Astrocyte of the spinal cord (primary cell): Measurements from ENCODE around the gene PRDM15.

ENCODE experiments used
- DNase-seq: peaks from one replicate; pipeline ENCODE4 v3.0.0; 2011; ENCODE audit warnings: low read depth, low spot score
- H3K4me3 ChIP-seq: 2 replicates; pipeline ENCODE4 v1.5.1; 2011; ENCODE audit warnings: low read depth, mild to moderate bottlenecking, low read length, moderate library complexity
- CTCF ChIP-seq: IDR thresholded peaks from 2 replicates; pipeline ENCODE4 v1.5.1; 2012; ENCODE audit warnings: low read depth, mild to moderate bottlenecking, low read length, inconsistent platforms
- in situ Hi-C: cut with HindIII; loops from 2 replicates; pipeline ENCODE4 v1.10.0; 2017; ENCODE audit warnings: low sequenced_read_pairs

The PRDM15 gene

DNA sequence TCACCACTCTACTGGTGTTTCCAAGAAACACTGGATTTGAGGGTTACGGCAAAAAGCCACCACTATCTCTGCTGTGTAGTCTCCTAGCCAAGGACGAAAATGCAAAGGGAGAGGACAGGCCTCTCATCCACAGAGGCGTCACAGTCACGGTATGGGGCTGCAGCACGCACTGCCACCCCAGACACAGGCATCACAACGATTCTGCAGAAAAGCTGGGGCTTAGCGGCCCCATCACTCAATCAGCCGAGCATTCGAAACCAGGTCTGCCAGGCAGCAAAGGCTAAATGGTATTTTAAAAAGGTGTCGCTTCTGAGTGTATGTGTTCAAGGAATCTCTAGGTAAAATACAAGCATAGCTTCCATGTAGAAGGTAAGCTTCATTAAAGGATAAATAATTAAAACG lies 113.7 kb downstream of the PRDM15 start:
- no peak for DNase-seq
- in situ Hi-C loops = no loop called here
- no peak overlapping the region for H3K4me3 ChIP-seq
- TF ChIP-seq CTCF = no peak

DNA sequence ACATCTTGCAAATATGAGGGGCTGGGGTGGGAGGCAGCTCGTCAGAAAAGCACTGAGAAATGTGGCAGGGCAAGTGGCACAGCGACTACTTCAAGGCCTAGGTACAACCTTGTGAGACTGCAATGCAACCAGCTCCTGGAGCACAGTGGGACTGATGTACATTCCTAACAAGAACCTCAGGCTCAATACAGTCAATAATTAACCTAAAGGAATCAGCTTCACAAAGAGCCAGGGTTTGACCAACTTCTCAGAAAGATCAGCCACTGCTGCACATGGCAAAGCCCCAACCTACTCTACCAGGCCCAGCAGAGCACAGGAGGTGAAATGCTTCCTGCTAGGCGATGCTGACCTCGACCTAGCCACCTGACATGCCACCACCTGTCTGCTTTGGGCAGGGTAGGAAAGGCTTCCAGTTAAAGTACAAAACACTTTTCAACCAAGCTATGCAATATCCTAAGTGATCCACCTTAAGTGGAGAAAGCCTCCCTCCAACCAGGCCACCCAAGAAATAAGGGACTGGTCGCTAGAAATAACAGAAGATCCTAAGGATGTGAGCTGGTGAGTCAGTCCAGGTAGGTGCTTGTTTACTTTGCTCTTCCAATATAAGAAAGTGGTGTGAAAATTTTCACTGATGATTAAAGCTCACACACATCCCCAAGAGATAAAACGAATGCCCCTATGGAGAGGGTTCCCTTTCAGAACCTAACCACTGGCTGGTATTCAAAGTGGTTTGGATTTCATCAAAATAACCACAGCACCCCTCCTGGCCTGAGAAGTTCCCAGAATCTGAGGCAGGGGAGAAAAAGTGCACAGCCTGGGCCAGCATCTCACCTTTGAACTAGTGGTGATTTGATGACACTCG lies 114.4 kb downstream of the PRDM15 start:
- in situ Hi-C loops = no loop called here
- no peak overlapping the region for H3K4me3 ChIP-seq
- no peak for DNase-seq
- TF ChIP-seq CTCF = no peak

GRCh38 chr21:41763996-41764395 lies 115.1 kb downstream of the PRDM15 start:
- no peak overlapping the region for H3K4me3 ChIP-seq
- no peak for DNase-seq
- in situ Hi-C loops = no loop called here
- TF ChIP-seq CTCF = no peak

GRCh38 chr21:41763398-41763931 lies 115.7 kb downstream of the PRDM15 start:
- no peak for TF ChIP-seq CTCF
- no peak for DNase-seq
- in situ Hi-C loops = no loop called here
- no peak overlapping the region for H3K4me3 ChIP-seq

DNA sequence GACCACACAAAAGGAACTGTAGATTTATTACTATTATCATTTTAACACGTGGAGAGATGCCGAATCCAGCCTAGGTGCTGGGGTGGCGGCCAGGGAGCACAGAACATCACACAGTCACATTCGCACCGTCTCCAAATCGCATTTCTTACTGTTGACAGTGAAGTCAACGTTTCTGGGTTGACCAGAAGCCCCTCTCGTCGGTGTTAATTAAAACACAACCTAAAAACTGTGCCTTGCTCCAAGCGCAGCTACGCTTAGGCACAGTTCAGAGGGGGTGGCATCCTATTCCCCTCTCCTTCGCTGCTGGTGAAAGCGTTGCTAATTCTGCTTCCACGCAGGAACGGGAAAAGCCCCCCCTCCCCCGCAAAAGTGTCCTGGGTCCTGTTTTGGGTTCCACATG lies 116.4 kb downstream of the PRDM15 start:
- TF ChIP-seq CTCF = no peak
- DNase-seq = no peak
- no peak overlapping the region for H3K4me3 ChIP-seq
- in situ Hi-C loops = no loop called here

GRCh38 chr21:41761934-41762635 lies 117.1 kb downstream of the PRDM15 start:
- no peak overlapping the region for H3K4me3 ChIP-seq
- DNase-seq = no peak
- in situ Hi-C loops = no loop called here
- TF ChIP-seq CTCF = no peak
